GM12878 (cell line): ENCODE results near the gene OR10J4. TPM values are rescaled to one million over a fixed set of nuclear protein-coding genes. Genes with fewer than 3 reads are reported as not detected.

ENCODE experiments used
- ATAC-seq: fragments of 200-7000 bp; cut with Tn5 transposase; 3 replicates; pipeline ENCODE4 v1.9.1; 2020; ENCODE audit warnings: mild to moderate bottlenecking, moderate library complexity
- Bru-seq: library from RNA; stranded (reverse); fragments of 400-500 nt; gene quantifications from one replicate; lab custom pipeline; 2021; lab: Mats Ljungman, UMichigan
- BruChase-seq, 2 experiments: library from RNA; stranded (reverse); fragments of 400-500 nt; gene quantifications; one replicate each; lab custom pipeline; 2021; lab: Mats Ljungman, UMichigan
- BruUV-seq: library from RNA; stranded (reverse); fragments of 400-500 nt; replicated peaks from 2 replicates; lab custom pipeline; 2021; lab: Mats Ljungman, UMichigan
- CTCF ChIA-PET: fragments of 300-600 bp; sonication (Branson Sonifier 250); formaldehyde crosslinking; extraction: SDS; loops from one replicate; lab custom pipeline; 2021; ENCODE audit warnings: inconsistent platforms; lab: Yijun Ruan, JAX
- POLR2A ChIA-PET: fragments of 350-600 bp; formaldehyde crosslinking; extraction: SDS; loops from one replicate; lab custom pipeline; 2021; ENCODE audit warnings: inconsistent platforms; lab: Charles Lee
- RAD21 ChIA-PET: fragments of 300-600 bp; sonication (Branson Sonifier 250); formaldehyde crosslinking; loops from one replicate; lab custom pipeline; 2023; ENCODE audit warnings: antibody characterized with exemption; ENCODE audit not compliant: unreplicated experiment; lab: Charles Lee
- SMC1A ChIA-PET: fragments of 300-600 bp; sonication (Branson Sonifier 250); formaldehyde crosslinking; loops from one replicate; lab custom pipeline; 2023; ENCODE audit not compliant: unreplicated experiment, uncharacterized antibody; lab: Charles Lee
- DNase-seq: peaks from one replicate; pipeline ENCODE4 v3.0.0-alpha.2; 2011; ENCODE audit warnings: low read depth, low spot score
- FAIRE-seq: peaks from 3 replicates; lab custom pipeline; 2011; peaks lifted over from hg19 to GRCh38; lab: Jason Lieb, UNC
- H2AFZ ChIP-seq: 2 replicates; pipeline ENCODE4 v1.6.0; 2011; ENCODE audit warnings: low read depth, low read length, control low read depth; ENCODE audit not compliant: control insufficient read depth
- H3K27ac ChIP-seq: 2 replicates; pipeline ENCODE4 v1.5.1; 2011; ENCODE audit warnings: control low read depth; ENCODE audit not compliant: control insufficient read depth, insufficient read depth
- H3K27me3 ChIP-seq, 2 experiments: replicated peaks in 1 of 2; 2 replicates each; pipeline versions ENCODE4 v1.6.0 to v1.6.1; 2011; ENCODE audit warnings: low read length in 1 of 2; ENCODE audit not compliant: control insufficient read depth in 2 of 2, insufficient read depth in 2 of 2
- H3K36me3 ChIP-seq, 2 experiments: 2 replicates each; pipeline ENCODE4 v1.5.1; 2011; ENCODE audit warnings: low read length in 1 of 2; ENCODE audit not compliant: control insufficient read depth in 2 of 2, insufficient read depth in 2 of 2
- H3K4me1 ChIP-seq: 2 replicates; pipeline ENCODE4 v1.6.1; 2011; ENCODE audit warnings: mild to moderate bottlenecking, low read length, moderate library complexity, mixed read lengths; ENCODE audit not compliant: control insufficient read depth, insufficient read depth
- H3K4me2 ChIP-seq: 2 replicates; pipeline ENCODE4 v1.6.0; 2011; ENCODE audit warnings: control low read depth; ENCODE audit not compliant: control insufficient read depth, insufficient read depth
- H3K4me3 ChIP-seq: fragments of 200-600 bp; sonication (generic); 2 replicates; pipeline ENCODE4 v1.5.1; 2016
- H3K79me2 ChIP-seq: 2 replicates; pipeline ENCODE4 v1.6.0; 2011; ENCODE audit warnings: low read length; ENCODE audit not compliant: control insufficient read depth, insufficient read depth
- H3K9ac ChIP-seq: 2 replicates; pipeline ENCODE4 v1.8.0; 2011; ENCODE audit warnings: low read length, control low read depth, mixed read lengths; ENCODE audit not compliant: control insufficient read depth, insufficient read depth
- H3K9me3 ChIP-seq: replicated peaks from 3 replicates; pipeline ENCODE4 v1.5.1; 2011; ENCODE audit warnings: mild to moderate bottlenecking, low read length; ENCODE audit not compliant: control insufficient read depth, insufficient read depth
- H4K20me1 ChIP-seq: 2 replicates; pipeline ENCODE4 v1.6.0; 2011; ENCODE audit not compliant: control insufficient read depth, insufficient read depth
- ATF7 ChIP-seq: fragments of 450-650 bp; IDR thresholded peaks from 2 replicates; pipeline ENCODE4 v1.6.1; 2016; ENCODE audit warnings: low read depth, mild to moderate bottlenecking
- BCL3 ChIP-seq: IDR thresholded peaks from 2 replicates; pipeline ENCODE4 v1.6.1; 2011; ENCODE audit warnings: borderline replicate concordance, low read depth, mild to moderate bottlenecking, moderate library complexity, low read length; ENCODE audit not compliant: insufficient read depth, poor library complexity, severe bottlenecking
- E2F4 ChIP-seq: IDR thresholded peaks from 2 replicates; pipeline ENCODE4 v1.6.1; 2012; ENCODE audit warnings: low read depth, low read length, improper control_type of control experiment
- EED ChIP-seq: sonication (generic); IDR thresholded peaks from 2 replicates; pipeline ENCODE4 v1.6.1; 2016; ENCODE audit warnings: antibody characterized with exemption, low read depth
- ELK1 ChIP-seq: IDR thresholded peaks from 2 replicates; pipeline ENCODE4 v1.6.1; 2012; ENCODE audit warnings: low read depth, low read length, improper control_type of control experiment
- MAX ChIP-seq: IDR thresholded peaks from 2 replicates; pipeline ENCODE4 v1.6.1; 2012; ENCODE audit warnings: low read depth, low read length, improper control_type of control experiment
- MYB ChIP-seq: fragments of 150-350 bp; IDR thresholded peaks from 2 replicates; pipeline ENCODE4 v1.6.1; 2014; ENCODE audit warnings: mild to moderate bottlenecking, low read depth, low read length, borderline replicate concordance
- PRDM15 ChIP-seq: fragments of 450-650 bp; formaldehyde crosslinking; IDR thresholded peaks from 2 replicates; pipeline ENCODE4 v1.4.0; 2020; ENCODE audit warnings: mild to moderate bottlenecking, moderate library complexity
- SMAD1 ChIP-seq: fragments of 450-650 bp; IDR thresholded peaks from 2 replicates; pipeline ENCODE4 v1.6.1; 2018; ENCODE audit warnings: mild to moderate bottlenecking, low read depth; ENCODE audit not compliant: partially characterized antibody
- SREBF2 ChIP-seq: IDR thresholded peaks from 2 replicates; pipeline ENCODE4 v1.6.1; 2012; ENCODE audit warnings: mild to moderate bottlenecking, low read length
- STAT3 ChIP-seq: IDR thresholded peaks from 2 replicates; pipeline ENCODE4 v1.6.1; 2011; ENCODE audit warnings: low read depth, low read length, improper control_type of control experiment
- SUPT20H ChIP-seq: IDR thresholded peaks from 2 replicates; pipeline ENCODE4 v1.6.1; 2011; ENCODE audit warnings: low read depth, mild to moderate bottlenecking, low read length, moderate library complexity, borderline replicate concordance; ENCODE audit not compliant: control insufficient read depth
- TCF12 ChIP-seq: IDR thresholded peaks from 2 replicates; pipeline ENCODE4 v1.6.1; 2011; ENCODE audit warnings: low read depth, mild to moderate bottlenecking, low read length
- WRNIP1 ChIP-seq: IDR thresholded peaks from 2 replicates; pipeline ENCODE4 v1.6.1; 2011; ENCODE audit warnings: low read depth, low read length, improper control_type of control experiment, borderline replicate concordance
- WGBS: methylation state at CpG from one replicate; pipeline ENCODE4 v1.1.6; 2016; ENCODE audit warnings: low lambda C conversion rate; ENCODE audit not compliant: insufficient replicate concordance, insufficient coverage; ENCODE audit errors: missing lambda C conversion rate; 5-methylcytosine and 5-hydroxymethylcytosine counted together
- in situ Hi-C: fragments of 300-500 bp; cut with MboI; formaldehyde crosslinking; loops from 9 replicates; pipeline ENCODE4 v1.14.3; 2018; ENCODE audit warnings: mixed read lengths
- intact Hi-C: fragments of 100-400 bp; cut with micrococcal nuclease; formaldehyde crosslinking; loops from one replicate; pipeline ENCODE4 v1.14.2; 2022; ENCODE audit not compliant: unreplicated experiment
- long read RNA-seq, 2 experiments: library from polyadenylated mRNA; unstranded; transcript quantifications; one replicate each; pipeline ENCODE4 v2.0.0, GENCODE V29; 2019 to 2020
- polyA minus RNA-seq, 3 experiments: library from RNA; depleted of rRNA, polyadenylated mRNA; stranded (reverse); fragments of >200 nt; gene quantifications; 2 replicates each; pipeline ENCODE4 v1.2.3, GENCODE V29; 2011
- polyA plus RNA-seq, 11 experiments: library from polyadenylated mRNA; depleted of rRNA in 4 of 11; unstranded in 6 of 11; stranded (reverse) in 5 of 11; fragments of >200 nt; fragmentation: Nextera tagmentation in 4 of 11; fragmentation: Illumina TruSeq in 1 of 11; extraction: Ambion mirVana in 4 of 11; extraction: Trizol in 1 of 11; gene quantifications; 1 replicate in 1 of 11; 2 replicates in 10 of 11; pipeline versions ENCODE4 v1.2.1 to v1.2.3, GENCODE V29; 2011 to 2016; ENCODE audit warnings: inconsistent platforms in 2 of 11, missing spikeins in 2 of 11, low read depth in 1 of 11
- total RNA-seq, 4 experiments: library from RNA; depleted of rRNA in 3 of 4; stranded (reverse); fragments of >200 nt in 3 of 4; fragmentation: Illumina TruSeq in 1 of 4; extraction: Trizol in 1 of 4; gene quantifications; 2 replicates each; pipeline versions ENCODE4 v1.2.1 to v1.2.3, GENCODE V29; 2013 to 2021

Gene OR10J4
- not detected in 2 replicates for total RNA-seq (2013; cell fraction: nucleolus; rRNA removed)
- total RNA-seq (2014; rRNA removed) (not detected in 2 replicates), total RNA-seq (2014; rRNA removed; fragmentation: Illumina TruSeq; extraction: Trizol) (not detected in 2 replicates), total RNA-seq (2021) (not detected in 2 replicates), polyA plus RNA-seq (2011; rRNA removed) (not detected in 2 replicates), polyA plus RNA-seq (2014; fragmentation: Illumina TruSeq; extraction: Trizol) (not detected in 2 replicates), polyA plus RNA-seq (2014; fragmentation: Nextera tagmentation; extraction: Ambion mirVana) (not detected), polyA plus RNA-seq (2014; rRNA removed) (not detected in 2 replicates), polyA plus RNA-seq (2016; fragmentation: Nextera tagmentation; extraction: Ambion mirVana) (not detected), polyA minus RNA-seq (2011; rRNA and poly(A)+ RNA removed) (not detected in 2 replicates), Bru-seq, nascent RNA (not detected), BruChase-seq, experiment 1, labeled RNA remaining after a 6-hour chase (not detected), BruChase-seq, experiment 2, labeled RNA remaining after a 2-hour chase (not detected)
- not detected for polyA plus RNA-seq (2011; ENCODE audit: low read depth)
- polyA plus RNA-seq (2011; cell fraction: cytosol; rRNA removed) = not detected in 2 replicates
- polyA plus RNA-seq (2011; cell fraction: nucleus; rRNA removed) = not detected in 2 replicates
- polyA plus RNA-seq (2012) = not detected in 2 replicates
- polyA minus RNA-seq (2011; cell fraction: cytosol; rRNA and poly(A)+ RNA removed) = not detected in 2 replicates
- not detected in 2 replicates for polyA minus RNA-seq (2011; cell fraction: nucleus; rRNA and poly(A)+ RNA removed)
- long read RNA-seq, experiment 1 = 0 reads
- long read RNA-seq, experiment 2 = 0 reads

GRCh38 chr1:159431904-159432303 is at the start of gene OR10J4:
Gene OR10J4 (plus strand): TSS chr1:159432204.
- Histone ChIP-seq H3K9ac (no peak within 1 kb of the TSS), H3K4me3 (no peak within 1 kb of the TSS), H3K27ac (no peak within 1 kb of the TSS), H3K27me3 (no peaks in the 10 kb centered on the region), H3K4me1 (no peaks in the 10 kb centered on the region), H3K79me2 (no peaks in the 10 kb centered on the region), H3K9me3 (no peaks in the 10 kb centered on the region), H3K36me3 (no peaks in the 10 kb centered on the region), H3K4me2 (no peak within 1 kb of the TSS), H4K20me1 (no peaks in the 10 kb centered on the region), H2AFZ (no peak within 1 kb of the TSS)
- ChIA-PET POLR2A (no interaction called here), RAD21 (no interaction called here), CTCF (no interaction called here), SMC1A (no interaction called here)
- in situ Hi-C loops = no loop called here
- FAIRE-seq (no peak), DNase-seq (no peak), ATAC-seq (no peak)
- no TSS peak for BruUV-seq
- intact Hi-C loops = no loop called here
- whole genome bisulfite sequencing = 0% methylated on average over 1 of the region's 1 CpG
- TF ChIP-seq ELK1 (no peak), STAT3 (no peak), SREBF2 (no peak), PRDM15 (CRISPR knock-in tag) (no peak), EED (no peak), SUPT20H (no peak), TCF12 (no peak), MYB (no peak), ATF7 (no peak), SMAD1 (no peak), WRNIP1 (no peak), E2F4 (no peak), BCL3 (no peak), MAX (no peak)
